HCT116 (cell line): ENCODE data around the gene CD164.

Experiments
- CTCF ChIP-seq, 3 experiments: fragments of 200-600 bp in 1 of 3; sonication (generic) in 1 of 3; IDR thresholded peaks in 2 of 3; conservative IDR thresholded peaks in 1 of 3; 2 replicates each; pipeline ENCODE4 v1.5.1; 2012 to 2017; ENCODE audit warnings: low read depth in 2 of 3, low read length in 2 of 3, antibody characterized with exemption in 1 of 3, borderline replicate concordance in 1 of 3, control low read depth in 1 of 3, mild to moderate bottlenecking in 1 of 3, mixed read lengths in 1 of 3, mixed run types in 1 of 3, moderate library complexity in 1 of 3; ENCODE audit not compliant: insufficient read depth in 1 of 3
- ELF1 ChIP-seq: IDR thresholded peaks from 2 replicates; pipeline ENCODE4 v1.6.1; 2012; ENCODE audit warnings: low read depth, borderline replicate concordance
- EZH2 ChIP-seq: fragments of 200-600 bp; sonication (generic); IDR thresholded peaks from 2 replicates; pipeline ENCODE4 v1.6.1; 2017; ENCODE audit warnings: antibody characterized with exemption, mixed run types
- EZH2phosphoT487 ChIP-seq: fragments of 200-600 bp; IDR thresholded peaks from 2 replicates; pipeline ENCODE4 v1.6.1; 2018; ENCODE audit warnings: antibody characterized with exemption, borderline replicate concordance
- FOSL1 ChIP-seq: IDR thresholded peaks from 2 replicates; pipeline ENCODE4 v1.6.1; 2012; ENCODE audit warnings: low read depth
- POLR2A ChIP-seq: IDR thresholded peaks from 2 replicates; pipeline ENCODE4 v1.7.0; 2011; ENCODE audit warnings: borderline replicate concordance; ENCODE audit not compliant: insufficient read depth, insufficient read length; ENCODE audit errors: extremely low read depth
- POLR2AphosphoS5 ChIP-seq: IDR thresholded peaks from 2 replicates; pipeline ENCODE4 v1.6.1; 2011; ENCODE audit warnings: mild to moderate bottlenecking, low read depth, low read length, moderate library complexity
- RAD21 ChIP-seq: IDR thresholded peaks from 2 replicates; pipeline ENCODE4 v1.6.1; 2012; ENCODE audit warnings: low read depth, mild to moderate bottlenecking
- YY1 ChIP-seq: IDR thresholded peaks from 2 replicates; pipeline ENCODE4 v1.6.1; 2011; ENCODE audit warnings: low read length, low read depth, moderate library complexity, mild to moderate bottlenecking; ENCODE audit not compliant: insufficient replicate concordance; ENCODE audit errors: extremely low read depth
- ZBTB33 ChIP-seq: IDR thresholded peaks from 2 replicates; pipeline ENCODE4 v1.6.1; 2011; ENCODE audit warnings: mild to moderate bottlenecking, low read length, moderate library complexity; ENCODE audit not compliant: insufficient replicate concordance; ENCODE audit errors: extremely low read depth
- TF ChIP-seq, protein P1 (sequence below): IDR thresholded peaks from 2 replicates; pipeline ENCODE4 v1.6.1; 2012

- TF ChIP-seq ZBTB33: no peak
- TF ChIP-seq POLR2A: no peak
- no peak for TF ChIP-seq ELF1
- TF ChIP-seq, protein P1, sequence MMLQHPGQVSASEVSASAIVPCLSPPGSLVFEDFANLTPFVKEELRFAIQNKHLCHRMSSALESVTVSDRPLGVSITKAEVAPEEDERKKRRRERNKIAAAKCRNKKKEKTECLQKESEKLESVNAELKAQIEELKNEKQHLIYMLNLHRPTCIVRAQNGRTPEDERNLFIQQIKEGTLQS: no peak
- TF ChIP-seq CTCF (IDR thresholded peaks at IDR 0.05 in 2 of 3, conservative IDR thresholded peaks at IDR 0.05 in 1 of 3; ENCODE audit: borderline replicate concordance in 1 of 3, insufficient read depth in 1 of 3, low read depth in 2 of 3, low read length in 2 of 3): no peak
- no peak for TF ChIP-seq FOSL1
- no peak for TF ChIP-seq POLR2AphosphoS5
- TF ChIP-seq YY1: no peak
- no peak for TF ChIP-seq EZH2
- TF ChIP-seq RAD21: no peak
- TF ChIP-seq EZH2phosphoT487: no peak
Observed at GRCh38 chr6:109379711-109380110, 2.6 kb downstream of the CD164 start.
